ENCODE measurements around the gene MAP4K4.

MAP4K4 gene

DNA sequence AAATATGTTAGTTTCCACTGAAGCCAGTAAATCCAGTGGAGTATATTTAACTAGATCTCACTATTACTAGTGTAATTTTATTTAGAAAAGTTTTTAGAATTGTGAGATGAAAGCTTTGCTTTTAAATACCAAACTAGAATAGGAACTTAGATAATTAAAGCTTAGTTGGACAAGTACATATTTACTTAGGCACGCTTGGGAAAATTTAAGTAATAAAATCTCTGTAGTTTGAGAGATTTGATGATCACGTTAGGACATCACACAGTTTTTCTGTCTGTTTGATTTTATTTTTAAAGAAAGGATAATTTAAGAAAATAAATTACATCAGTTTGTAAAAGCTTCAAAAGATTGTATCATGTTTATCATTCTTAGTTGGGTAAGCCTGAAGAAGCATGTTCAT, 153.5 kb downstream of the MAP4K4 start:
- intact Hi-C loops (cut with DNase I; ENCODE audit: low total_unique reads), result no loop called here
- Histone ChIP-seq H3K9me3 (no peaks in the 10 kb centered on the region), H3K27ac (peak overlapping the region in 1 of 2 donors; percentile 42), H3K4me3 (no peak overlapping the region), H3K27me3 (no peaks in the 10 kb centered on the region), H3K36me3 (peaks cover 0 to 21% (median 13%) of the 10 kb centered on the region in 3 donors), H3K4me1 (peaks cover 0 to 30% (median 20%) of the 10 kb centered on the region in 4 donors)
- DNase-seq, result no peak
- TF ChIP-seq, protein P1, sequence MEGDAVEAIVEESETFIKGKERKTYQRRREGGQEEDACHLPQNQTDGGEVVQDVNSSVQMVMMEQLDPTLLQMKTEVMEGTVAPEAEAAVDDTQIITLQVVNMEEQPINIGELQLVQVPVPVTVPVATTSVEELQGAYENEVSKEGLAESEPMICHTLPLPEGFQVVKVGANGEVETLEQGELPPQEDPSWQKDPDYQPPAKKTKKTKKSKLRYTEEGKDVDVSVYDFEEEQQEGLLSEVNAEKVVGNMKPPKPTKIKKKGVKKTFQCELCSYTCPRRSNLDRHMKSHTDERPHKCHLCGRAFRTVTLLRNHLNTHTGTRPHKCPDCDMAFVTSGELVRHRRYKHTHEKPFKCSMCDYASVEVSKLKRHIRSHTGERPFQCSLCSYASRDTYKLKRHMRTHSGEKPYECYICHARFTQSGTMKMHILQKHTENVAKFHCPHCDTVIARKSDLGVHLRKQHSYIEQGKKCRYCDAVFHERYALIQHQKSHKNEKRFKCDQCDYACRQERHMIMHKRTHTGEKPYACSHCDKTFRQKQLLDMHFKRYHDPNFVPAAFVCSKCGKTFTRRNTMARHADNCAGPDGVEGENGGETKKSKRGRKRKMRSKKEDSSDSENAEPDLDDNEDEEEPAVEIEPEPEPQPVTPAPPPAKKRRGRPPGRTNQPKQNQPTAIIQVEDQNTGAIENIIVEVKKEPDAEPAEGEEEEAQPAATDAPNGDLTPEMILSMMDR (IDR thresholded peaks at IDR 0.05), result no peak

DNA sequence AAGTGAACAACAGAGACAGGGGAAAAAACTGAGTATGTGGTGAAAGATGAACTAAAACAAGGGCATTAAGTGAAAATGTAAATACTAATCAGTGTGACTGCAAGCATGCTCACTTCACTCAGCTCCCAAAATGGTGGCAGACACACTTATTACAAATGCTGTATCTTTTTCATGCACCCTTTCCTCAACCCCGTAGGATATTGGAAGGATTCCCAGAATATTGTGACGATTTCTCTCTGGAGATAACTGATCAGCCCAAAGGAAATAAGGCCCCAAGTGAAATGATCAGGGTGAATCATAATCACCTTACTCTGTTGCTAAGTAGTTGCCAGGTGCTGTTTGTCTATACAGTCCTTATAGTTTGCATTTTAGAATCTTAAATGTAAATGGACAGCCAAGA, 155.3 kb downstream of the MAP4K4 start:
- Histone ChIP-seq H3K9me3 (no peaks in the 10 kb centered on the region), H3K36me3 (peaks cover 0 to 23% (median 14%) of the 10 kb centered on the region in 3 donors), H3K27me3 (no peaks in the 10 kb centered on the region), H3K4me3 (no peak overlapping the region), H3K27ac (no peak overlapping the region), H3K4me1 (peaks cover 0 to 30% (median 20%) of the 10 kb centered on the region in 4 donors)
- DNase-seq, result no peak
- TF ChIP-seq, protein P1 (IDR thresholded peaks at IDR 0.05), result no peak
- intact Hi-C loops (cut with DNase I; ENCODE audit: low total_unique reads), result no loop called here

DNA sequence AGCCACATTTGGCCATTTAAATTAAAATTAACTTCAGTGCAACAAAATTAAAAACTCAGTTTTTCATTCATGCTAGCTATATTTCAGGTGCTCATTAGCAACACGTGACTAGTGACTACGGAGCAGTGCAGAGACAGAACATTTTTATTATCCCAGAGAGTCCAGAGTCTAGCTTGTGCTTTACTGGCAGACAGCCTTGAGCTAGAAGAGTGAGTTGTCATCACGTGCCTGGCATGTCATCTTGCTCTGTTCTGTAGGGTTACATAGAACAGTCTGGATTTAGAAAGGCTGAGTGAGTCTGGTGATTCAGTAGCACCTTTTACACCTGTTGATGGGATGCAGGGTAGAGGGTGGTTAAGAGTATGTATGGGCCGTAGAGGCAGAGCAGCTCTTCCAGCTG, 157.4 kb downstream of the MAP4K4 start:
- Histone ChIP-seq H3K4me1 (peaks cover 0 to 14% (median 5%) of the 10 kb centered on the region in 4 donors), H3K27ac (no peak overlapping the region), H3K36me3 (peaks cover 13 to 39% (median 25%) of the 10 kb centered on the region in 3 donors), H3K27me3 (no peaks in the 10 kb centered on the region), H3K9me3 (no peaks in the 10 kb centered on the region), H3K4me3 (no peak overlapping the region)
- intact Hi-C loops (cut with DNase I; ENCODE audit: low total_unique reads), result no loop called here
- no peak for DNase-seq
- TF ChIP-seq, protein P1 (IDR thresholded peaks at IDR 0.05), result no peak

DNA sequence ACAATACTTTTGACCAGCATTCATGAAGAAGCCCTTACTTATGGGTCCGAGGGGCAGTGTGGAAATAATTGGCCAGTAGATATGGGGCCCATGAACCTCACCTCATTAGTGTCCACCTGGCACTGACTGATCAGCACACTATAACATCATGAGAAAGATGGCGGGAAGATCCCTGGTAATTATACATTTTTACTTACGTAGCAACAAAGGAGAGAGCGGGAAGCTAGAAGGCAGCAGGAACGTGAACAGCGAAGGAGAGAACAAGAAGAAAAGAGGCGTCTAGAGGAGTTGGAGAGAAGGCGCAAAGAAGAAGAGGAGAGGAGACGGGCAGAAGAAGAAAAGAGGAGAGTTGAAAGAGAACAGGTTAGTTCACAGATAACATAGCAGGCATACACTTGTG, 158.3 kb downstream of the MAP4K4 start:
- Histone ChIP-seq H3K4me3 (no peak overlapping the region), H3K36me3 (peaks cover 17 to 48% (median 30%) of the 10 kb centered on the region in 3 donors), H3K27me3 (no peaks in the 10 kb centered on the region), H3K4me1 (peaks cover 0 to 5% (median under 1%) of the 10 kb centered on the region in 4 donors), H3K27ac (no peak overlapping the region), H3K9me3 (no peaks in the 10 kb centered on the region)
- TF ChIP-seq, protein P1 (IDR thresholded peaks at IDR 0.05), result no peak
- intact Hi-C loops (cut with DNase I; ENCODE audit: low total_unique reads), result no loop called here
- no peak for DNase-seq

DNA sequence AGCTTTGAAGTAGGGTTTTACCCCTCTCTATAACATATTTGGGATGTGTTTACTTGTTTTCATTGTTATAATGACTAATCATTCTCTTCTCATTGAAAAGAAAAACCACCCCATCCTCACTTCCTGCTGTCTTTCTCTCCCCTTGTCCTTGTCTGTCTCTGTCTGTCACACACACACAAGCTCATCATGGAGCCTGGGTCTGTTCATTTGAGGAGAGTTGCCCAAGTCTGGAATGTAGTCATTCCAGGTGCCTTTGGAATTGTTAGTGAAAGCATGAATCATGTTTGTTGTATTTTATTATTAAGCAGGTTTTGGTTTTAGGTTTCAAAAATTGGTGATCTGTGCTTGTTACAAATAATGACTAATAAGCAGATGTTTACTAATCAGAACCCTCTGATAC, 160.7 kb downstream of the MAP4K4 start:
- Histone ChIP-seq H3K9me3 (no peaks in the 10 kb centered on the region), H3K4me3 (no peak overlapping the region), H3K27ac (no peak overlapping the region), H3K27me3 (no peaks in the 10 kb centered on the region), H3K4me1 (no peaks in the 10 kb centered on the region), H3K36me3 (peaks cover 23 to 64% (median 30%) of the 10 kb centered on the region in 3 donors)
- TF ChIP-seq, protein P1 (IDR thresholded peaks at IDR 0.05), result no peak
- intact Hi-C loops (cut with DNase I; ENCODE audit: low total_unique reads), result no loop called here
- DNase-seq, result no peak

DNA sequence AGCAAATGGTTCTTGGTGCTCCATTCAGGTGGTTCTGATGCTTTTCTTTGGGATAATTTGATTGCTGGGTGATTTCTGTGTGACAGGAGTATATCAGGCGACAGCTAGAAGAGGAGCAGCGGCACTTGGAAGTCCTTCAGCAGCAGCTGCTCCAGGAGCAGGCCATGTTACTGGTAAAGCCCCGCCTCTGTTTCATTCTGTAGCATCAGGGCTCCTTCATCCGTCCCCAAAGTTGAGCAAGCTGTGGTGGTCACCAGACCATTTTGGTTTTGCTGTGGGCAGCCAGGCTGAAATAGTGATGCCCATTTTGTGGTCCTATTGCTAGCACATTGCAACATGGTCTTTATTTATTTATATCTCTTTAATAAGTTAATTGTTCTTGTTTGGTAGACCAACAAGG, 161.4 kb downstream of the MAP4K4 start:
- Histone ChIP-seq H3K4me1 (no peaks in the 10 kb centered on the region), H3K9me3 (no peaks in the 10 kb centered on the region), H3K27me3 (no peaks in the 10 kb centered on the region), H3K4me3 (no peak overlapping the region), H3K27ac (no peak overlapping the region), H3K36me3 (peaks cover 28 to 70% (median 36%) of the 10 kb centered on the region in 3 donors)
- no peak for DNase-seq
- intact Hi-C loops (cut with DNase I; ENCODE audit: low total_unique reads), result no loop called here
- TF ChIP-seq, protein P1 (IDR thresholded peaks at IDR 0.05), result no peak
